ENCODE results near the gene AUTS2. TPM values are rescaled to one million over a fixed set of nuclear protein-coding genes. Genes with fewer than 3 reads are reported as not detected.

AUTS2 gene
- total RNA-seq, 1 experiment from 2014 or later: 4.6 TPM

GRCh38 chr7:69927461-69927860 lies 329.2 kb downstream of the AUTS2 start:
- no peak for DNase-seq (ENCODE audit: low read depth)

DNA sequence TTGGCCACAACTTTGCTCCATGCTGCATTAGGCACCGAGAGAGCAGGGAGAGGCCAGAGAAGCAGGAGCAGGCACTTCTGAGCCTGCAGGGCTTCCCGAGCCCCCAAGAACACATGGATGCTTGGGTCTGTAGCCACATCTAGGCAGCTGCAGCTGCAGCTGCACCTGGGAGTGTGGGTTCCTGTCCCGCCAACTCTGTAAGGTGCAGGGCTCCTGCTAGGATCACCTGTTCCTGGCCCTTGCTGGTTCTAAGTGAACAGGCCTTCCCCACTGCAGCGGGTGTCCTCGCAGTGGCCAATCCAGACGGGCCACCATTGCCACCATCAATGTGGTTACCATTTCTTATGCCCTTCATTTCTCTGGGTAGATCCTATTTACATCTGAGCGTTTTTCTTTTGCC lies 330.3 kb downstream of the AUTS2 start:
- DNase-seq (ENCODE audit: low read depth): no peak

GRCh38 chr7:69929622-69930021 lies 331.3 kb downstream of the AUTS2 start:
- DNase-seq (ENCODE audit: low read depth): no peak

GRCh38 chr7:69932034-69932628 lies 333.9 kb downstream of the AUTS2 start:
- DNase-seq (ENCODE audit: low read depth): no peak

- no peak for DNase-seq (ENCODE audit: low read depth)
Observed at GRCh38 chr7:69934144-69934903, 336.0 kb downstream of the AUTS2 start.

- DNase-seq (ENCODE audit: low read depth): no peak
Observed at GRCh38 chr7:69935107-69935506, 336.8 kb downstream of the AUTS2 start.

DNA sequence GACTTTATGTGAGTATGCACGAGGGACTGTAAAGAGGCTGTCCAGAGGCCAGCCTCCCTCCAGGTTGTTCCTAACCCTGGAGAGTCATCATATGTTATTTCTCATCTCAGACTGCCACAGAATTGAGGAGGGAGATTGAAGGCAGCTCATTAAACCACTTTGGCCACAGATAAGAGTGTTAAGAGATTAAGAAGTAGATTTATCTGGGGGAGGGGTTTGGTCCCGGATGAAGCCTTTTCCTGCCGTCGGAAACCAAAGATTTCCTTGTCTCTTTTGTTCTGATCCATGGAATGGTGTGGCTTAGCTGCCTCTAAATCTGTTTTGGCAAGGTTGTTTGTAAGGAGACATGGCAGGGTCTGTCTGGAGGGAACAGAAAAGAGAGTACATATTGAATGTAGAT lies 338.8 kb downstream of the AUTS2 start:
- no peak for DNase-seq (ENCODE audit: low read depth)

DNA sequence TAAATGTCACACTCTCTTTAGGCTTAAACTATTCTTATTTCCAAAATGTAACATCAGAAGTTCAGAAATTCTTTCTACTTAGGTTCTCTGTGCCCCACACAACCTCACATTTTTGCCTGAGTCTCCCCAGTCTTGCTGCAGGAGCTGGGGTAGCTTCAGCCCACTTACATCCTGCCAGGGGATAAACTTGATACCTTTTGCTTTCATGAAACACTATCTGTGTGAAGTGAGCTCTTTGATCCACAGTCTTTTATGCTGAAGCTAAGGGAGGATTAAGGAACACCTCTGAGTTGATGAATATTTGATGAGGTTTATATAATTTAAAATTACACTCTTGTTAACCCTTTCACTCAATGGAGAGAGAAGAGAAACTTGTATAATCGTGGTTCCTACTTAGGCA lies 341.0 kb downstream of the AUTS2 start:
- no peak for DNase-seq (ENCODE audit: low read depth)

- DNase-seq (ENCODE audit: low read depth): no peak
Observed at GRCh38 chr7:69941077-69941651, 342.9 kb downstream of the AUTS2 start.

DNA sequence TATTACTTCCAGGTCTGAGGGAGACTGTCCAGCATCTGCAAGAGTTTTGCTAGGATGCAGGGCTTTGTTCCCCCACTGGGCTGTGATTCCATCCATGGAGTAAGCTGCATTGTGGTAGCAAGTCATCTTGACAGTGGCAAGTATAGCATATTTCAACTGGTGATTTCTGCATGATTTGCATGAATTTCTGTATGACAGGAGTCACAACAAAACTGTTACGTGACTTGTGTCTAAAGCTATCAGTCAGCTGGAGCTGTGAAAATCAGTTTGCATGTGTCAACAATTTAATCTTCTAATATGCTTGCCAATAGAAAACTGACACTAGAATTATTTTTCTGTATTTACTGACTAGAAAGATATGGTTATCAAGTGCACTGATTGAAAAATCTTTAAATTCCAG lies 344.3 kb downstream of the AUTS2 start:
- DNase-seq (ENCODE audit: low read depth): no peak

DNA sequence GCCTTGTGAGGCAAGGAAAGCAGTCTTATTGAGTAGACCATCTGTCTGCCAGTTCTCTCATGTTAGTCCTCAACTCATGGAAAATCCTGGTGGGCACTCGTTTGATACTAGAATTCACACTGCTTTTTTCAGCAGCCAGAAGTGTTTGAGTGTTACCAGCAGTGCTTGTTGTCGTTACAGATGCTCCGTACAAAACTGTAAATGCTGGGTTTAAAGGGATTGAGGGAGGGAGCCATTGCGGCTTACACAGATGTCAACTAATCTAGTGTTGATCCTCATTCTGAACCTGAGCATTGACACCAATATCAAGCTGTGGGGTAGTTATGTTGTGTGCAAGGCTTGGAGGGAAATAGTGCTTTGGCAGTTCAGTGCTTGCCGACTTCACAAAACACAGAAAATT lies 348.6 kb downstream of the AUTS2 start:
- DNase-seq (ENCODE audit: low read depth): no peak

- no peak for DNase-seq (ENCODE audit: low read depth)
Observed at GRCh38 chr7:69947998-69948397, 349.7 kb downstream of the AUTS2 start.

DNA sequence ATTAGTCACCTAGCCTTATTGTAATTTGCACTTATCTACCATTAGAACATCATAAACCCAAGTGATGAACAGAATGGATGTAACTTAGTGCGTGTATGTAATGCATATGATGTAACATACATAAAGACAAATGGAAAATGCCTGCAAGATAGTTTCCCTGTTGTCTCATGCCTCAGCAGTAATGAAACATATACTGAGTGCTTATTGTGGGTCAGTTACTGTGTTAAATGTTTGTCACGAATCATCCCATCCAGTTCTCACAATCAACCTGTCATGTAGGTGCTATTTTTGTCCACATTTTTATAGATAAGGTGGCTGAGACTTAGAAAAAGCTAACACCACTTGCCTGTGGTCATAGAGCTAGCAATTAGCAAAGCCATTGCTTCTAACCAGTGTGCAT lies 350.8 kb downstream of the AUTS2 start:
- no peak for DNase-seq (ENCODE audit: low read depth)

GRCh38 chr7:69951458-69951857 lies 353.2 kb downstream of the AUTS2 start:
- DNase-seq (ENCODE audit: low read depth): no peak

DNA sequence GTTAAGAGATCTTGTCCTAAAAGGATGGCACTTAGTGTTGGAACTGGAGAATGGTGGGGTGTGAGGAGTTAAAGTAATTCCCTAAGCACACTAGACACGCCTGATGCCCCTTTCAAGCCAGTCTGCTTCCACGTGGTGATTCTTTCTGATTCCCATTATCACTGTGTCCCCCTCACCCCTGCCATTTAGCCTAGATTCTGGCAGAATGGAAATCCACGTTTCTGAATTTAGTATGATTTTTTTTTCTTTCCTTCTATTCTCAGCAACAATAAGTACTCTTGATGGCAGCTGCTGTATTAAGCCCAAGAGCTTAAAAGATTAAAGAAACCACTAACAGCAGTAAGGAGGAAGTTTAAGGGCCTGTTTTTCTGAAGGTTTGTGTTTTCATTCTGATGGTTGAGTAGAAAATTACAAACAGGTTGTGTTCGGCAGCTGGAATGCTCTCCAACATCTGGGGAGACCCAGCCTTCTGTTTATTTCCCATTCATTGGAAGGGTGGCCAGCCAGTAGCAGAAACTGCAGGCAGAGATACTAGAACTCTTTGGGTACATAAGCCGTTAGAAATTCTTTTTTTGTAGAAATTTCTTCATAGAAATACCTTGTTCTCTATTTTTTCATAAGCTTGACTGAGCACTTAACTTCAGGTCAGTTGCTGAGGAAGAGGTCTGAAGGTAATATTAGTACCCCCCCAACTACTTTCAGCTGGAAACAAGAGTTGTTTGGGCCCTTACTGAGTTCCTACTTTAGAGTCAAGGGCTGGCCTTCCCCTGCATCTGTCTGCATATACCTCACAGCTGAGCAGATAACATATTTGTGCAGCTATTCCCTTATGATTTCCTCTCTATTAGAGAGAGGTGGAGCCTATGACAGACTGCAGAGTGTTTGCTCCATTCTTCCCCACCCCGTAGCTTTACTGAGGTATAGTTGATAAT lies 355.1 kb downstream of the AUTS2 start:
- no peak for DNase-seq (ENCODE audit: low read depth)

DNA sequence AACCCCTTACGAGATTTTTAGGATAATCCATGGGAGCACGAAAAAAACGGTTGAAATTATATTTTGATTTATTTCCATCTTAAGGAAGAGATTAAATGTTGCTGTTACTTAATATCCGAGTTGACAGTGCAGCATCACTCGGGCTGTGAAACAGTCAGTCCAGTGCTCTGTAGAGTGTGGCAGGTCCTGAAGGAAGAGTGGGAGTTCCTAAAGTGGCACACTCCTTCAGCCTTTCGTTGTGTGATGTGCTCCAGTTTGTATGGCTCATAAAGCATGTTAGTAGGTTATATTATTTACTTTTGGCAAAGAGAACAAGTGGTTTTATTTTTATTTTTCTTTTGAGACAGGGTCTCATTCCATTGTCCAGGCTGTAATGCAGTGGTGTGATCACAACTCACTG lies 358.3 kb downstream of the AUTS2 start:
- DNase-seq (ENCODE audit: low read depth): no peak

DNA sequence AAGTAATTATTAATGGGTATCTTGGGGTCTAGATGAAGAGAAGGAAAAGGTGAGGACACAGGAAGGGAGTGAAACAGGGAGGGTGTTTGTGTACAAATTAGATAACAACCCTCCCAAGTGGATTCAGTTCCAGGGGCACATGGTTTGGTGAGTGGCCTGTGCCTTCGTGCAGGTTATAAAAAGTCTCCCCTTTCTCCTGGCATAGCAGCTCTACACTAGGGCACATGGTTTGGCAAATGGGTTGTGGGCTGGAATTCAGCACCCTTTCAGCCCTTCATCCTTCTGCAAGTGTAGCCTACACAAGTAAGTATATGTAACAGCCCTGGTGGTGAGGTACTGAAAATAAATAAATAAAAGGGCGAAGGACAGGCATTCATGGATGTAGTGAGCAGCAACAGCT lies 359.4 kb downstream of the AUTS2 start:
- no peak for DNase-seq (ENCODE audit: low read depth)

DNA sequence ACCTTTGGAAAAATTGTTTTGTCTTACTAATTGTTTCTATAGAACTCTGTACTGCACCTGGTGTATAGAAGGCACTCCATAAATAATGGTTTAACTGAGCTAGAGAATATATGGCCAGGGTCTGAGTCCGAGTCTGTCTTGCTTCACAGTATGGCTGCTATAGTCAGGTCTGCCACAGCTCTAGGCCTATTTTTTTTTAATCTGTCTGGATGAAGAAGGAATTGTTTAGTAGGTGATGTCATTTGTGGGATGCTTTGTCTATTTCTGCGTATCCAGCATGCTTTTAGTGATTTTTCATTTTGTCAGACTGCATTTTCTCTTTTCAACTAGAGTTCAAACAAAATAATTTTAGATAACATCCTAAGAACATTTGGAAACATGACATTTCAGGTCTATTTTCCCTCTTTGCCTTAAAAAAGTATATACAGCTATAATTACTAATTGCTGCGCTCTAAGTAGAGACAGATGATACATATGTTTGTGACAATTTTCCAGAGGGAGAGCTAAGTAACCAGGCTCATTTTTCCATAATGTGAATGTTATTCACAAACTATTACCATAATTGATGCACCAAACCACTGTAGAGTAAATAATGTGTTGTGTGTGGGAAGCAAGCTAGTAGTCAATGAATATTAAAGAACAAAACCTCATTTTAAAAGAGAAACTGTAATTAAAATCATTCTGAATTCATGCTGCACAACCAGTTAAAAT lies 361.7 kb downstream of the AUTS2 start:
- DNase-seq (ENCODE audit: low read depth): no peak

DNA sequence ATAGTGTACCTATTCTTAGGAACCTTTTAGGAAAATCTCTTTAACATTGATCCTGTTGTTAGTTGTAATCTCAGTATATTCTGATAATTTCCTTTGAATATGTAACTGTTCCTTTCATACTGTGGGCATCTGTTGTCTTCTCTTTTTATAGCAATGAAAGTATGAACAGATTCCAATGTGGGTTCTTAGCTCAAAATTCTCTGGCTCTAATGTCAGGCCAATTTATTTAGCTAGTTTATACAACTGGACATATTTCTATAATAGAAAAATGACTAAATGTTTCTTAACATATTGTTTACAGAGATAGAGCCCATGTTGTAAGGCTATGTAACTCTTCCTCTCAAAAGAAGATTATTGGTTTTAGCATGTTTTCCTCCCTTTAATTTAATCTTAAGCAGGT lies 363.2 kb downstream of the AUTS2 start:
- DNase-seq (ENCODE audit: low read depth): no peak

- DNase-seq (ENCODE audit: low read depth): no peak
Observed at GRCh38 chr7:69962186-69963065, 364.2 kb downstream of the AUTS2 start.

Data from HT1080 (cell line).